DND-41 (cell line): Measurements from ENCODE around the gene RGS7BP.

Experiments used
- ATAC-seq: fragments of 200-7000 bp; cut with Tn5 transposase; 3 replicates; pipeline ENCODE4 v1.9.1; 2021; ENCODE audit warnings: low read depth; ENCODE audit not compliant: insufficient read depth
- DNase-seq: peaks from one replicate; pipeline ENCODE4 v3.0.0-alpha.2; 2020
- H2AFZ ChIP-seq: 2 replicates; pipeline ENCODE4 v1.6.0; 2012; ENCODE audit warnings: low read depth, low read length
- H3K27ac ChIP-seq: 2 replicates; pipeline ENCODE4 v1.5.1; 2012; ENCODE audit warnings: low read length, inconsistent platforms
- H3K27me3 ChIP-seq: fragments of 200-600 bp; sonication (generic); 2 replicates; pipeline ENCODE4 v1.6.0; 2012; ENCODE audit warnings: low read length, mild to moderate bottlenecking, inconsistent platforms; ENCODE audit not compliant: insufficient read depth, poor library complexity
- H3K36me3 ChIP-seq: 2 replicates; pipeline ENCODE4 v1.5.1; 2012; ENCODE audit warnings: low read length, inconsistent platforms; ENCODE audit not compliant: insufficient read depth
- H3K4me1 ChIP-seq: 2 replicates; pipeline ENCODE4 v1.5.1; 2012; ENCODE audit warnings: mild to moderate bottlenecking, low read length; ENCODE audit not compliant: insufficient read depth
- H3K4me2 ChIP-seq: 2 replicates; pipeline ENCODE4 v1.6.0; 2012; ENCODE audit warnings: mild to moderate bottlenecking, moderate library complexity, low read length, inconsistent platforms; ENCODE audit not compliant: insufficient read depth
- H3K4me3 ChIP-seq, 2 experiments: fragments of 200-600 bp in 1 of 2; shearing (Covaris generic) in 1 of 2; 2 replicates each; pipeline ENCODE4 v1.5.1; 2012 to 2016; ENCODE audit warnings: inconsistent platforms in 2 of 2, low read length in 2 of 2, mild to moderate bottlenecking in 2 of 2, low read depth in 1 of 2, moderate library complexity in 1 of 2
- H3K79me2 ChIP-seq: 2 replicates; pipeline ENCODE4 v1.6.0; 2012; ENCODE audit warnings: low read length, inconsistent platforms; ENCODE audit not compliant: insufficient read depth
- H3K9ac ChIP-seq: 2 replicates; pipeline ENCODE4 v1.6.0; 2012; ENCODE audit warnings: low read depth, mild to moderate bottlenecking, inconsistent platforms, low read length, moderate library complexity
- H3K9me3 ChIP-seq: 2 replicates; pipeline ENCODE4 v1.5.1; 2012; ENCODE audit warnings: low read length, moderate library complexity, mild to moderate bottlenecking, inconsistent platforms; ENCODE audit not compliant: insufficient read depth, severe bottlenecking
- H4K20me1 ChIP-seq: 2 replicates; pipeline ENCODE4 v1.6.0; 2012; ENCODE audit warnings: low read length; ENCODE audit not compliant: insufficient read depth
- CTCF ChIP-seq: IDR thresholded peaks from 2 replicates; pipeline ENCODE4 v1.5.1; 2012; ENCODE audit warnings: borderline replicate concordance, low read length, moderate library complexity, mild to moderate bottlenecking; ENCODE audit not compliant: poor library complexity, severe bottlenecking; ENCODE audit errors: extremely low read depth
- EZH2 ChIP-seq: IDR thresholded peaks from 3 replicates; pipeline ENCODE4 v1.6.1; 2012; ENCODE audit warnings: borderline replicate concordance, low read depth, mild to moderate bottlenecking, moderate library complexity, low read length, inconsistent platforms; ENCODE audit not compliant: severe bottlenecking

RGS7BP gene

GRCh38 chr5:64592730-64593341 lies 87.0 kb downstream of the RGS7BP start:
- Histone ChIP-seq H3K4me2 (no peak overlapping the region), H3K36me3 (no peaks in the 10 kb centered on the region), H2AFZ (no peak overlapping the region), H3K27me3 (no peaks in the 10 kb centered on the region), H3K4me1 (no peaks in the 10 kb centered on the region), H3K79me2 (no peaks in the 10 kb centered on the region), H3K4me3 (no peak overlapping the region), H3K9me3 (no peaks in the 10 kb centered on the region), H3K9ac (no peak overlapping the region), H4K20me1 (no peaks in the 10 kb centered on the region), H3K27ac (no peak overlapping the region)
- no peak for DNase-seq
- no peak for ATAC-seq
- TF ChIP-seq EZH2 (no peak), CTCF (no peak)

- no peaks in the 10 kb centered on the region for H3K79me2 ChIP-seq
- no peaks in the 10 kb centered on the region for H3K9me3 ChIP-seq
- no peak for TF ChIP-seq EZH2
- TF ChIP-seq CTCF, result no peak
- H3K4me1 ChIP-seq, result no peaks in the 10 kb centered on the region
- no peak overlapping the region for H3K4me3 ChIP-seq
- no peaks in the 10 kb centered on the region for H3K36me3 ChIP-seq
- no peak overlapping the region for H2AFZ ChIP-seq
- H4K20me1 ChIP-seq, result no peaks in the 10 kb centered on the region
- H3K27ac ChIP-seq, result no peak overlapping the region
- no peak for DNase-seq
- H3K4me2 ChIP-seq, result no peak overlapping the region
- ATAC-seq, result no peak
- no peaks in the 10 kb centered on the region for H3K27me3 ChIP-seq
- no peak overlapping the region for H3K9ac ChIP-seq
These were observed 88.2 kb downstream of the RGS7BP start for GRCh38 chr5:64594025-64594424.

GRCh38 chr5:64594601-64595000 lies 88.8 kb downstream of the RGS7BP start:
- TF ChIP-seq EZH2, result no peak
- no peak for TF ChIP-seq CTCF
- Histone ChIP-seq H3K4me2 (no peak overlapping the region), H3K79me2 (no peaks in the 10 kb centered on the region), H3K4me3 (no peak overlapping the region), H3K4me1 (no peaks in the 10 kb centered on the region), H3K9me3 (no peaks in the 10 kb centered on the region), H2AFZ (no peak overlapping the region), H3K27me3 (no peaks in the 10 kb centered on the region), H3K27ac (no peak overlapping the region), H3K36me3 (no peaks in the 10 kb centered on the region), H4K20me1 (no peaks in the 10 kb centered on the region), H3K9ac (no peak overlapping the region)
- no peak for DNase-seq
- ATAC-seq, result no peak
